Measurements from ENCODE around the gene SMAD3.

The SMAD3 gene

DNA sequence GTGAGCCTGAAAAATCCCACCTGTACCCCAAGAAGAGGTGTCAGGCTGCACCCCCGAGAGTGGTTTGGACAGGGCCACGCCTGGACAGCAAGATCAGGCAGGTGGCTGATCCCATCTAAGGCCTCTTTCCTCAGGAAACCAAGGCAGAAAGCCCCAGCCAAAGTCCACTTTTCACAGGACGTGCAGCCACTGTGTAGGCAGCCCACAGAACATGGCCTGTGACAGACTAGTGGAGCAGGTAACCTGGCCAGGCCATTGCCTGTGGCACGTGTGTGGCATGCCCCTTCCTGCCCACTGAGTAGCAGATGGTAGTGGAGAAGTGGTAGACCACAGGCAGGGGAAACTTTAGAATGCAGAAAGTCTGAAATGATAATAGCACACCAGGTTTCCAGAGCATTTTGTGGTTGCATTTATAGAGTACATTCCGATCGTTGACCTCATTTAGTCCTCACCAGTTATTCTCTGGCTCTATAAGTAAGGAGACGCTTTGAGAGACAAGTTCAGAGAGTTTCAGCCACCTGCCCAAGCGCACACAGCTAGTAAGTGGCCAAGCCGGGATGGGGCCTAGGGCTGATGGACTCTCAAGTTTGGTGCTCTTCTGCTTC lies 120.3 kb downstream of the SMAD3 start:
- no peak for DNase-seq

DNA sequence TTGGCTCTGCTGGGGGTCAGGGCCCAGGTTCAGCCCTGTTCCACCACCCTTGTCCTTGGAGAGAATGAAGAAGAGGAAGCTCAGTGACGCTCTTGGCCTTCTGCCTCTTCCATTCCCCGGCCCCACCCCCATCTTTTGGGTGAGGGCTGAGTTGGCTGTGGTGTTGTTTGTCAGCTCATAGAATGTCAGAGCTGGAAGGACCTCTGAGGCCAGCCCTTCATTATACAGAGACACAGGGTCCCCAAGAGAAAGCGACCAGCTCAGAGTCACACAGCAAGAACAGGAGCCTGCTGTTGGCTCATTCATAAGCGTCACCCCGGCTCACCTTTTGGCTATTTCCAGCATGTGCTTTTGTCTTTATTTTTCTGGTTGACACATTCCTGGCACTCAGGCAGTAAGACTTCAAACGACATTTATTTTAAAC lies 120.8 kb downstream of the SMAD3 start:
- no peak for DNase-seq

DNA sequence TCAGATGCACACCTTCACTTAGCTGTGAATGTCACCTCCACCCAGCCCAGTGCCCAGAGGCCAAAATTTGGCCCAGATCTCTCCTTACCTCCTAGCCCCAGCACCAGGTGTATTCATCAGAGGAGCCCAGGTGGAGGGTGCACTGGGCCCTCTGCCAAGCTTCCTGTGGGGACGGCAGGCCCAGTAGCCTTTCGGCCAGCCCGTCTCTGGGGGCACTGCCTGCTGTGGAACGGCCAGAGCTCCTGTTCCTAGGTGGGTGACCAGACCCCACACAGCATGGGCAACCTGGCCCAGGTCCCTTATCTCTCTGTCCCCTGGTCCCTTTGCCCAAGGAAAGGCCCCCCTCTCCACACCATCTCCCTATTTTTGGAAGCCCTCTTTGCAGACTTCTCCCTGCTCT lies 121.3 kb downstream of the SMAD3 start:
- DNase-seq = no peak

DNA sequence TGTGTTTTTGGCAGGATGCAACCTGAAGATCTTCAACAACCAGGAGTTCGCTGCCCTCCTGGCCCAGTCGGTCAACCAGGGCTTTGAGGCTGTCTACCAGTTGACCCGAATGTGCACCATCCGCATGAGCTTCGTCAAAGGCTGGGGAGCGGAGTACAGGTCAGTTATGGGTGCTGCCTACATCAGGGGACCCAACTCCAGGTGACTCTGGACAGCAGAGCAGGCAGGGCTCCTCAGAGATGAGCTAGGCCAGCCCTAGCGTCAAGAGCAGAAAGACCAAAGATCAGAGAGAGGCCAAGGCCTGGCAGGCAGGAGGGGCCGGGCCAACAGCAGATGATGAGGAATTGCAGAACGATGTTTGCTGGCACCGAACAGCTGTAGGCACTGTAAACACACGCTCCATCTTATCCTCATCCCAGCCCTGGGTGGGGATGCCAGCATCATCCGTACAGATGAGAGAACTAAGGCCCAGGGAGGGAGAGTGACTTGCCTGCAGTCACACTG lies 122.0 kb downstream of the SMAD3 start:
- DNase-seq = no peak

DNA sequence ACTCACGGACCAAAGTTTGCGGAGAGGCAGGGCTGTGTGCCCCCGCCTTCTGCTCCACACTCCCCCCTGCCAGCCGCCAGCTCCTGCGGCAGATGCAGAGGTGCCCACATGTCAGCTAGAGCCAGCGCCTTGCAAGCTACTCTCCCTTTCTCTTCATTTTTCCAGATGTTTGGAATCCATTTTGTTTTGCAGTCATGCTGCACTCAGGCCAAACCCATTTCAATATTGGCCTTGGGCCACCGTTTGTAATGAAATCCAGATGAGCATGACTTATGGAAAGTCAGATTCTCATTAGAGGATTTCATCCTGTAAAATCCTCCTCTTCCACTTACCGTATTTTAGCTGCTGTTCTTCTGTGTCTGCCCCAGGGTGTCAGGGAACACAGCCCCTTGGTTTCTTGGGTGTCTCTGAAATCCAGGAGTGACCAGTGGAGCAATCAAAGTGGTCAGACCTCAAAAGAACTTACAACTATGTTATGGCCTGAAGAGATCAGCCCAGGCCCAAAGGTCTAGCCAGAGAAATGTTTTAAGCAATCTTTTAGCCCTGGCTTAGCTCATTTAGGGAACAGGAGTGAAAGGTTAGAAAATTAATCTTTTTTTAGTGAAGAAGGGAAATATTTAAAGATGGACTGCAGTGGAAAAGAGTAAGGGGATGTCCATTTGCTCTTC lies 123.3 kb downstream of the SMAD3 start:
- DNase-seq = no peak

DNA sequence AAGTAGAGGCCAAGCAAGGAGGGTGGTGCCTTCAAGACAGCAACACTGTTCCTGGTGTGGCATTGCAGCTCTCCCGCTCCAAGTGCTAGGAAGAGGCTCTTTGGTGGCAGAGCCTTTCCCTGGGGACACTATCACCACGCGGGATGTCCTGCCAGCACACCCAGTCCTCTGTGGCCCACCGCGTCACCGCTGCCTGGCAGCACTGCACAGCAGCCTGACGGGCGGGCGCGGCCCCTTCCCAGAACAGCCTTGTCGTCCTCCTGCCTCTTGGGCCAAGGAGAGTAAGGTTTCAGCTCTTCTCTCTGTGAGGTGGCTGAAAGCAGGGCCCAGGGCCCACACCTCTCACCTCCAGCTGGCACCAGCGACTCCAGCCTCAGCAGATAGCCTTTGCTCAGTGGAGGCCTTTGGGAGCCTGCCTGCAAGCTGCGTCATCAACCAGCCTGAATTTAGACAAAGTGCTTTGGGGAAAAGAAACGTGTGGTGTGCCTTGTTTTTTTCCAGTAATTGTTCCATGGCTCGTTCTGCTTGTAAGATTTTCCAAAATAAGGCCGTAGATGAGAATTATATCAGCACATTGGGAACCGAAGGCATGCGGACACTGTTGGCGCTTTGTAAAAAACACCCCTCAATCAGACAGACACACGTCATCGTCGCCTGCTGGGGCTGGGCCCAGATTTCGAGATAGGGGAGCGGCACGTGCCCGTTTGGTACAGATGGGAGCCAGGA lies 124.1 kb downstream of the SMAD3 start:
- no peak for DNase-seq

DNA sequence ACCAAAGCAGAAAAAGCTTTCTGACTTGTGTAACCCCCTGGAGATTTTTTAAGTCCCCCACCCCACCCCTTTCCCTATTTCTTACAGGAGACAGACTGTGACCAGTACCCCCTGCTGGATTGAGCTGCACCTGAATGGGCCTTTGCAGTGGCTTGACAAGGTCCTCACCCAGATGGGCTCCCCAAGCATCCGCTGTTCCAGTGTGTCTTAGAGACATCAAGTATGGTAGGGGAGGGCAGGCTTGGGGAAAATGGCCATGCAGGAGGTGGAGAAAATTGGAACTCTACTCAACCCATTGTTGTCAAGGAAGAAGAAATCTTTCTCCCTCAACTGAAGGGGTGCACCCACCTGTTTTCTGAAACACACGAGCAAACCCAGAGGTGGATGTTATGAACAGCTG lies 124.9 kb downstream of the SMAD3 start:
- no peak for DNase-seq

DNA sequence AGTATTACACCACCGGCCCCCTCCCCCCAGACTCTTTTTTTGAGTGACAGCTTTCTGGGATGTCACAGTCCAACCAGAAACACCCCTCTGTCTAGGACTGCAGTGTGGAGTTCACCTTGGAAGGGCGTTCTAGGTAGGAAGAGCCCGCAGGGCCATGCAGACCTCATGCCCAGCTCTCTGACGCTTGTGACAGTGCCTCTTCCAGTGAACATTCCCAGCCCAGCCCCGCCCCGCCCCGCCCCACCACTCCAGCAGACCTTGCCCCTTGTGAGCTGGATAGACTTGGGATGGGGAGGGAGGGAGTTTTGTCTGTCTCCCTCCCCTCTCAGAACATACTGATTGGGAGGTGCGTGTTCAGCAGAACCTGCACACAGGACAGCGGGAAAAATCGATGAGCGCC lies 125.4 kb downstream of the SMAD3 start:
- DNase-seq = no peak

DNA sequence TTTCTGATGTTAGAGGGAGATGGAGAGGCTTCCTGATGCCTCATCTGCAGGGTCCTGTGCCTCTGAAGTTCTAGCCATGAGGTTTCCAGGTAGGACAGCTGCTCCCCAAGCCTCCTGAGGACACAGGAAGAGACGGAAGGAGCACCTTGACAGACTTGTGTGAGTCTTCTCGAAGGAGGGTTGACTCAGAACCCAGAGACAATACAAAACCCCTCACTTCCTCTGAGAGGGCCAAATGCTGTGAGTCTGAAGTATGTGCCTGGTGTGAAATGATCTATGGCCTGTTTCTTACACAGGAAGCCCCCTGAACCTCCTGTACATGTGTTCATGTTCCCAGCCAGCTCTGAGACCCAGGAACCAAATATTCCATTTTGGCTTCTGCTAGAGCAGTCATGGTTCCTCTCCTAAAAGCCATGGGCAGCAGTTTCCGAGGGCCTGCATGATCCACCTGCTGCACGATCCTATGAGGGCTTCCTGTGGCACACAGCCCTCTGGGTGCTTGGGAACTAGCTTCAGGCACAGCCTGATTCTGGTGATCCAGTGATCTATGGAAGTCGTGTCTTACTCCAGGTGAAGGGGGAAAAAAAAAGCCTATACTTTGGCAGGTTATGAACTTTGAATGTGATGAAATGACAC lies 126.9 kb downstream of the SMAD3 start:
- no peak for DNase-seq

DNA sequence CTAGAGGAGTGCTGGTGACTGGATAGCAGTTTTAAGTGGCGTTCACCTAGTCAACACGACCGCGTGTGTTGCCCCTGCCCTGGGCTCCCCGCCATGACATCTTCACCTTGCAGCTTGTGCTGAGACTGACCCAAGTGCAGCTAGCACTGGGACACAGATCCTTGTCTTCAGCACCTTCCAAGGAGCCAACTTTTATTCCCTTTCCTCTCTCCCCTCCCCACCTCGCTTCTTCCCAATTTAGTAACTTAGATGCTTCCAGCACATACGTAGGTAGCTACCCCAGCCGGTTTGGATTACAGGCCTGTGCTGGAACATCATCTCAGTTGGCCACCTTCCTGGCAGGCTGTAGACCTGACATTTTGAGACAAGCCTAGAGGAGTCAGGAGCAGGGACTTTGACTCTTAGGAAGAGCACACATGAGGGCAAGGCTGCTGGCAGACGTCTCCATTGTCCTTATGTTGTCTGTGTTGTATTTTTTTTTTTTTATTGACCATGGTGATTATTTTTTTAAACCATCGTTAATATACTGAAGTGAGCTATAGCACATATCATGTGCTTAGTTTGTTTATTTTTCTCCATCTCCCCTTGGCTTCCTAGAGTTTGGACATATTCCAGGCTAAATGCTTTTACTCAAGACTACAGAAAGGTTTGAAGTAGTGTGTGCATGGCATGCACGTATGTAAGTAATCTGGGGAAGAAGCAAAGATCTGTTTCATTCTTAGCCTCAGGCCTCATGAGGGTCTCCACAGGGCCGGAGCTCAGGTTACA lies 128.0 kb downstream of the SMAD3 start:
- no peak for DNase-seq

DNA sequence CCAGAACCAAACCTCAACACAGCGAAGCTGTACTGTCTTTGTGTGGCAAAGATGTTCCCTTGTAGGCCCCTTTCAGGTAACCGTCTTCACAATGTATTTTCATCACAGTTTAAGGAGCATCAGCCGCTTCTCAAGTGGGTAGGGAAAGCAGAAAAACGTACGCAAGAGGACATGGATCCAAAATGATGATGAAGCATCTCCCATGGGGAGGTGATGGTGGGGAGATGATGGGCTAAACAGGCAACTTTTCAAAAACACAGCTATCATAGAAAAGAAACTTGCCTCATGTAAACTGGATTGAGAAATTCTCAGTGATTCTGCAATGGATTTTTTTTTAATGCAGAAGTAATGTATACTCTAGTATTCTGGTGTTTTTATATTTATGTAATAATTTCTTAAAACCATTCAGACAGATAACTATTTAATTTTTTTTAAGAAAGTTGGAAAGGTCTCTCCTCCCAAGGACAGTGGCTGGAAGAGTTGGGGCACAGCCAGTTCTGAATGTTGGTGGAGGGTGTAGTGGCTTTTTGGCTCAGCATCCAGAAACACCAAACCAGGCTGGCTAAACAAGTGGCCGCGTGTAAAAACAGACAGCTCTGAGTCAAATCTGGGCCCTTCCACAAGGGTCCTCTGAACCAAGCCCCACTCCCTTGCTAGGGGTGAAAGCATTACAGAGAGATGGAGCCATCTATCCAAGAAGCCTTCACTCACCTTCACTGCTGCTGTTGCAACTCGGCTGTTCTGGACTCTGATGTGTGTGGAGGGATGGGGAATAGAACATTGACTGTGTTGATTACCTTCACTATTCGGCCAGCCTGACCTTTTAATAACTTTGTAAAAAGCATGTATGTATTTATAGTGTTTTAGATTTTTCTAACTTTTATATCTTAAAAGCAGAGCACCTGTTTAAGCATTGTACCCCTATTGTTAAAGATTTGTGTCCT lies 129.0 kb downstream of the SMAD3 start:
- no peak for DNase-seq

DNA sequence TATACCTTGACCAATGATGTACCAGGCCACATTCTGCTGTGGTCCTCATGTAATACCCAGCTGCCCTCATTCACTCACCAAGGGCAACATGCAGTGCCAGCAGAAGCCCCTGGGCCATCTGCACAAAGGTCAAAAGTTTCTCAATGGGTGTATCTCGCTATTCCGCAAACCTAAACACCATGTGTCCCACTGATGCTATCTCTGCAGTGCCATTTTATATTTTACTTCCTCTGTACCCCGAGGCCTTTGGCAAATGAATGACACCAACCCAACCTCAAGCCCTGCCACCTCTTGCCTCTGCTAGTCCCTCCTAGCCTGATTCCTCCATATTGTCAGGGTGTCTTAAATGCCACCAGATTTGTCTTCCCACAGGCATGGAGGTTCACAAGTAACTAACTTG lies 129.9 kb downstream of the SMAD3 start:
- no peak for DNase-seq

DNA sequence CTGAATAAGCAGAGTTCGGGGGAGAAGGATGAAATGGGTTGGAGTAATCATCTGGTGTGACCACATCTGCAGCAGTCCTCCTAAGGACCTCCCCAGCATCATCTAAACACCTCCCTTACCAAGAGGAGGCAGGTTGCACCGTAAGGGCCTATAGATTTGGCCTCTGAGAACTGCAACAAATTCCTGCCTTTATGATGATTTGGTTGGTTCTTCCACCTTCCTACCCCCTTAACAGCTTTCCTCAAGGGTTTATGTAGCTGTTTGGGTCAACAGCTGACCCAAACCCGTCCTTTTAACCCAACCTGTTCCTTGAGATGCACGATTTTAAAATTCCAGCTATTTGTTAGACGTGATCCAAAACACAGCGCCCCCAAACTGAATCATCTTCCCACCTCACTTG lies 130.8 kb downstream of the SMAD3 start:
- no peak for DNase-seq

DNA sequence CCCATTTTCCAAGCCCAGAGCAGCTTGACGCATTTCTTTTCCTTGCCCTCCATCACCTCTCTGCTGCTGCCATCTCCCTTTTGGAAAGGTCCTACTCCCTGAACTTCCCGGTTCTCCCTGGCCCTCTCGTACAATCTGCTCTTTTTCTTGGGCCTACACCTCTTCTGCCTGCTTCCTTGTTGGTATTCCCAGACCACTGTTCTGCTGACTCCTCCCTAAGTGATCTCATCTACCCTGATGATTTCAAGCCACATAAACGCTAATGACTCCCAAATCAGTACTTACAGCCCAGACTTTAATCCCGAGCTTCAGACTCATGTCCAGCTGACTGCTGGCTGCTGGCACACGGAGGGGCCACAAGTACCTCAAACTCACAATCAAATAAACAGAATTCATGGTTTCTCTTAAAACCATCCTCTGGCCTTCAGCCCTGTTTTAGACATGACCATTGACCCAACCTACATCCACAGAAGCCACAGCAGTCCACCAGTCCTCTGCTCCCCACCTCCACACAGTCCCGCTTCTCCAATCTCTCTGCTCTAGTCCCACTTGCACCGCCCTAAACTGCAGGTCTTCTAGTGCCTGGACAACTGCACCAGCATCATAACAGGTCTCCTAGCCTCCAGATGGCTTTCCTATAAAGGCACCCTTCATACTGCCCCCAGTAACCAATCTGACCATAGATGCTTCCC lies 131.4 kb downstream of the SMAD3 start:
- no peak for DNase-seq

DNA sequence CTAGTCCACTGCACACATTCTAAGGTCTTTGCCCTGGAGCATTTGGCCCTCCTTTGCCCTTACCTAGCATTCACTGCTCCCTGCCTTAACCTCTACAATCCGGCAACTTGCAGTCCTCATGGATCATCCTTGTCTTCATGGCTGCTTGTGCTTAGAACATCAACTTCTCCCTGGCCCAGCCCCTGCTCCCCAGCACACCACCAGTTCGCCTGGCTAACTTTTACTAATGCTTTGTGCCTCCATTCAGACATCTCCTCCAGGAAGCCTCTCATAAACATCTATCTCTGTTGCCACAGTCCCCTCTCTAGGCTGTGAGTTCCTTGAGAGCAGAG lies 131.9 kb downstream of the SMAD3 start:
- DNase-seq = no peak

DNA sequence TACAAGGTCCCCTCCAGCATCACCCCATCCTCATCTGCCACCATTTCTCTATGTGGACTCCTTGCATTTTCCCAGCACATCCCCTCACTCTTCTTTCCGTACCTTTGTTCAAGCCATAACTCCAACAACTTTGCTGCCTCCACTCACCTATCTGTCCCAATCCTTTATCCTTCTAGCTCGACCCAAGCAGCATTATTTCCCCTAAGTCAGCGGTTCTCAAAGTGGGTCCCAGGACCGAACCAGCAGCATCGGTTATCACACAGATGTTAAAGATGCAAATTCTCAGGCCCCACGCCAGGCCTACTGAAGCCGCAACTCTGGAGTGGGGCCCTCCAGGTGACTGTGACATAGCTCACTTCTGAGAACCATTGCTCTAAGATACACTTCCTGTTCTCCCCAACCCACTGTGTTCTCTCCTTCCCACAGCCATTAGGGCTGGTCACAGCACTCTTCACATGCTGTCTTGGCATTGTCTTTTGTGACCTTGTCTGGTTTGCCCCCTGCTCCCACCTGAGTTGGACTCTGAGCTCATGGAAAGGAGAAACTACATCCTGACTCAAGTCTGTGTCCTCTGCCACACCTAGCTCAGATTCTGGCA lies 132.9 kb downstream of the SMAD3 start:
- DNase-seq = no peak

DNA sequence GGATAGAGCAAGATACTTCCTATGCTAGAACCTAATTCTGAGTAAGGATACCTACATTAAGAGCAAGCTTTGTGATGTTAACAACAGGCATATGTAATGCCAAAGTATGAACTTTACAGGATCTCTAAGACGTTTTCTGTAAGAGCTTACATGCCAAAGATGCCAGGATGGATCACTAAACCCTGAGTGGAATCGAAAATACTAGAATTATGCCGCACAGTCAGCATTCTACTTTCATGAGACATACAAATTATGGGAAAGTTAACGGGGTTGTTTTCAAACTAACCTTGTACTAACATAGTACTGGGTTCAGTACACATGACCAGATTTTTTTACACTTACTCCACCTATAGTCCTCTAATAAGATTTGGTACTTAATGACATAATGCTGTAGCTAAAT lies 134.0 kb downstream of the SMAD3 start:
- DNase-seq = no peak

DNA sequence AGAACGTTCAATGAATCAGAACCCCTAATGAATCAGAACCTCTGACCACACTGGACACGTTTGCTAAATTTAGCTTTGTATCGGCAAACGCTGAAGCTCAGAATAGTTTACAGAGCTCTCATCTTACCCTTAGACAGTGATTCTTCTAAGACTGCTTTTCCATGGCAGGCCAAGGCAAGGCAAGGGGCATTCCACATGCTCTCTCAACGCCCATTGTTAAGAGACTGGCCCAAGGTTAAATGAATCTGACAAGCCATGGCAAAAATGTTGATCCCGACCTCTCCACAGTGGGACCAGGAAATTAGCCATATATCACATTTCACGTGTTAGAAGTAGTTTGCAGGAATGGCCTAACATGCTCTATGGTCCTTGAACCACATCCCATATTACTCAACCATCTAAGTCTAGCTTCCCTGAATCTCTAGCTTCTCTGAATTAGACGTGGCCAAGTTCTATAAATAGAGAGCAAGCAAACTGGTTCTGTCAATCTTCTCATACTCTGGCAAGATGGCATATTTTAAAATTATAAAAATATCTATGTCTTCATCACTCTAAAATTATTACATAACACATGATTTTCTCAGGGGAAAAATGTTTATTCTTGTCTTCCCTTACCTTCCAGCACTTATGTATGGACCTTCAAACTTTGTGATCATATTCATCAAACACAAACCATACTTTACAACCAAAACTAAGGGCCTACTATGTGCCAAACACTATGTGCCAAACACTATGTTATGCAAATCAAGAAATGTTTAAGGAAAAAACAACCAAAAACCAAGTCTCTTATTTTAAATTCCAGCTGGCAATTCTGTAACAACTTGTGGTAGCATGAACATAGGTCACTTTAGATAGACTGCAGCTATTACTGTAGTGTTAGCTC lies 134.7 kb downstream of the SMAD3 start:
- DNase-seq = peak; percentile 41

DNA sequence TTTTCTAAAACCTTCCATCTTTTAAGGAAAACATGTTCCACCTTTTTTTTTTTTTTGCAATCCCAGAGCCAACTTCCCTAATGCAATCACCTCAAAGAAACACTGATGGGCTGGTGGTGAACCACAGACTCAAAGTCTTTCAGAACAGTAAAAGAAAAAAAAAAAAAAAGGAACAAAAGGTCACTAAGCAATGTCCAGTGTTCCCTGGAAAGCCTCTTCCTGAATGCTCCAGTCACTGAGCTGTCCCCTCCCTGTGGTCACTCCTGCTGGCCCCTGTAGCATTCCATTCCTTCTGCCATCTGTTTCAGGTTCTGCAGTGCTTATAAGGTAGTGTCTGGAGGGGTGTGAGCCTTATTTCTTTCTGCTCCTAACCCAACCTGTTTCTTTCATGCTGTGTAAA lies 135.7 kb downstream of the SMAD3 start:
- no peak for DNase-seq

DNA sequence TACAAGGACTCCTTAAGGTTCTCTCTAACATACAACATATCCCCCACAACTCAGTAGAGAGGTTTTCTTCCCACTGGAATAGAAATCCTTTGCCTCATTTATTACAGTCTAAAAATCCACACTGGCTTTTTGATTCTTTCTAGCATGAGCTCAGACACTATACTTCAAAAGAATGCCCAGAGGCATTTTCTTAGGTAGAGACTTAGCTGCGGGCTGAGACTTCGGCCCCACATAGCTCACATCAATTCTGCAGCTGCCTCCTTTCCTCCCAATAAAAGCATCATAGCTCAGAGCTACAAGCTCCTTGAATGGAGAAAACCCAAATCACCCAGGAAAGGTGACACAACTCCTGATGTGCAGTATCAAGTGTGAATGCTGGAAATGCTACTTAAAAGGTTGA lies 136.7 kb downstream of the SMAD3 start:
- no peak for DNase-seq
